Measurements from ENCODE around the gene TNK2.

- TF ChIP-seq GATA2 (IDR thresholded peaks at IDR 0.05; ENCODE audit: low read depth, low read length) (no peak), GATA3 (IDR thresholded peaks at IDR 0.05; ENCODE audit: low read depth, low read length) (no peak)
These were observed 78.5 kb downstream of the TNK2 start for GRCh38 chr3:195829897-195830254.
